ENCODE results near the gene EHBP1.

Gene EHBP1

GRCh38 chr2:62705007-62705829 lies at the start of gene EHBP1:
TSS of gene EHBP1 (plus strand) at chr2:62705713. CDS start at chr2:62707192, 1,479 bp downstream.
- peak; percentile 98 for DNase-seq

GRCh38 chr2:62657783-62658182 lies 47.7 kb upstream of the EHBP1 start:
- no peak for DNase-seq

- no peak for DNase-seq
Observed at GRCh38 chr2:62658891-62659290, 46.6 kb upstream of the EHBP1 start.

GRCh38 chr2:62660087-62660486 lies 45.4 kb upstream of the EHBP1 start:
- no peak for DNase-seq

GRCh38 chr2:62660582-62661262 lies 44.8 kb upstream of the EHBP1 start:
- DNase-seq: no peak

GRCh38 chr2:62661263-62661635 lies 44.3 kb upstream of the EHBP1 start:
- DNase-seq: no peak

- no peak for DNase-seq
Observed at GRCh38 chr2:62662131-62662530, 43.4 kb upstream of the EHBP1 start.

- no peak for DNase-seq
Observed at GRCh38 chr2:62662554-62662953, 43.0 kb upstream of the EHBP1 start.

GRCh38 chr2:62663411-62663810 lies 42.1 kb upstream of the EHBP1 start:
- no peak for DNase-seq

GRCh38 chr2:62663920-62664795 lies 41.4 kb upstream of the EHBP1 start:
- no peak for DNase-seq

- DNase-seq: no peak
Observed at GRCh38 chr2:62665446-62665845, 40.1 kb upstream of the EHBP1 start.

GRCh38 chr2:62669180-62669579 lies 36.3 kb upstream of the EHBP1 start:
- DNase-seq: no peak

- no peak for DNase-seq
Observed at GRCh38 chr2:62672601-62673000, 32.9 kb upstream of the EHBP1 start.

- DNase-seq: no peak
Observed at GRCh38 chr2:62675062-62675461, 30.5 kb upstream of the EHBP1 start.

- DNase-seq: no peak
Observed at GRCh38 chr2:62685256-62685655, 20.3 kb upstream of the EHBP1 start.

GRCh38 chr2:62686012-62686685 lies 19.4 kb upstream of the EHBP1 start:
- no peak for DNase-seq

- DNase-seq: no peak
Observed at GRCh38 chr2:62687636-62688035, 17.9 kb upstream of the EHBP1 start.

- DNase-seq: no peak
Observed at GRCh38 chr2:62688771-62689170, 16.7 kb upstream of the EHBP1 start.

GRCh38 chr2:62691186-62691585 lies 14.3 kb upstream of the EHBP1 start:
- no peak for DNase-seq

GRCh38 chr2:62692225-62692624 lies 13.3 kb upstream of the EHBP1 start:
- no peak for DNase-seq

GRCh38 chr2:62698653-62699052 lies 6.9 kb upstream of the EHBP1 start:
- no peak for DNase-seq

GRCh38 chr2:62704654-62705006 lies 883 bp upstream of the EHBP1 start:
- DNase-seq: no peak
